ENCODE results near the gene CSNK2A1.
A peak's percentile ranks its signal among the peaks of the same experiment; 100 is the strongest.
"Not testable (repeated sequence)": the region's sequence is repeated elsewhere in the genome, so short reads cannot be mapped to it uniquely, and the experiment has no call there.

The CSNK2A1 gene

DNA sequence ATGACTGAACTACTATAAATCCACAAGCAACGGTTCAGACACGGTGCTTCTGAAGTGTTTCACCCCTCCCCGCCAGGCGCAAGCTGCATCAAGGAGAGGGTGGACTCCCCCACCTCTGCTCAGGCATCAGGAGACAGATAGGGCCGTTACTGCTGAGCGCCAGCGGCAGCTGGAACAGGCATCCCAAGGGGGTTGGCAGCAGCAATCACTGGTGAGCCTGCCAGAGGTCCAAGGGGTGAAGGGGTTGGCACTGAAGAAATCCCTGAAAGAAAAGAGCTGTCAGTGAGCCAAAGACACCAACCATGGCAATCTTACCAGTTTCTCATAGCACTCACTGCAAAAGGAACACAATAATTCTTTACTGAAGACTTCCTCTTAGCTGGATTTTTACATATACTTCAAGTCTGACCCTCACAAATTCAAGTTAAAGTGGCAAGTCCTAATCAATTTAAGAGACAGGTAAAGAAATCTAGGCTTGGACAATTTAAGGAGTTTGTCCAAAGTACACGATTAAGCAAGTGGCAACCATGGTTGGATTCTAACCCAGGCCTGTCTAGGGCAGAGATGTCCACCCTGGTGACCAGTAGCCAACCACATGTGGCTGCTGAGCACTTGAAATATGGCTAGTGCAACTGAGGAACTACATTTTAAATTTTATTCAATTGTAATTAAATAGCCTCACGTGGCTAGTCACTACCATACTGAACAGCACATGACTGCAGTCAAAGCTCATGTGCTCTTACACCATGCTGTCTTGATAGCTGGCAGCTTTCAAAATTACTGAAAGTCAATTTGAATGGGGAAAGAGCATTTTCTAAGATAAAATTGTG, 59.6 kb downstream of the CSNK2A1 start:
- DNase-seq (ENCODE audit: low spot score) = no peak

- DNase-seq (ENCODE audit: low spot score) = no peak
These were observed 62.4 kb downstream of the CSNK2A1 start for GRCh38 chr20:481167-481566.

DNA sequence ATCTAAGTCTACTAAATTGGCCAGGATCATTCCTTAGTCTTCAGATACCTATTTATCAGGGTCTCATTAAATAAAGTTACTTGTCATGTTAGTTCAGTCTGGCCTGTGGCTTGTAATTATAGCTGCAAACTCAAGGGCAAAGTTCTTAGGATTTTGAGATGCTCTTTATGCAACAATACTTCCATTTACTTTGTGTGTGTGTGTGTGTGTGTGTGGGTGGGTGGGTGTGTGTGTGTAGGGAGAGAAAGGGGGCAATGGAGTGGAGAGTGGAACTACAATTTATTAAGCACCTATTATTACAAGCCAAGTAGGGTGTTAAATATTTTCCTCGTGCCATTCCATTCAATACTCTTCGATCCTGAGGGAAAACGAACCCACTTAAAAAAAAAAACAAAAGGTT, 63.5 kb downstream of the CSNK2A1 start:
- DNase-seq (ENCODE audit: low spot score) = no peak

DNA sequence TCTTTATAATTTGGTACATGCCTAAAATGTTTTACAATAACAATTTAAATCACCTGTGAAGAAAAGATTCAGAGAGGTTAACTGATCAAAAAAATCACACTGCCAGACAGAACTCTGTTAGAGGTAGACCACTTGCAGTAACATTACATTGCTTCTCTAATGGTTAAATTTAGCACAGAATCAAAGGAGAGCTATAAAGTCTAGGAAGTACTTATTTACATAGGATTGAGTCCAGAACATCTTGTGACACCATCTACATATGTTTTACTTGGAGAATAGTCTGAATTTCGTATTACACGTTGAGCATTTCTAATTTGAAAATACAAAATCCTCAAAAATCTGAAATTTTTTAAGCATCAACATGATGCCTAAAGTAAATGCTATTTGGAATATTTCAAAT, 64.1 kb downstream of the CSNK2A1 start:
- DNase-seq (ENCODE audit: low spot score) = no peak

GRCh38 chr20:478949-479429, 64.6 kb downstream of the CSNK2A1 start:
- DNase-seq (ENCODE audit: low spot score) = peak; percentile 64

- peak; percentile 57 for DNase-seq (ENCODE audit: low spot score)
These were observed 65.3 kb downstream of the CSNK2A1 start for GRCh38 chr20:478010-478948.

- not testable (repeated sequence) for DNase-seq (ENCODE audit: low spot score)
These were observed 66.9 kb downstream of the CSNK2A1 start for GRCh38 chr20:476561-477249.

DNA sequence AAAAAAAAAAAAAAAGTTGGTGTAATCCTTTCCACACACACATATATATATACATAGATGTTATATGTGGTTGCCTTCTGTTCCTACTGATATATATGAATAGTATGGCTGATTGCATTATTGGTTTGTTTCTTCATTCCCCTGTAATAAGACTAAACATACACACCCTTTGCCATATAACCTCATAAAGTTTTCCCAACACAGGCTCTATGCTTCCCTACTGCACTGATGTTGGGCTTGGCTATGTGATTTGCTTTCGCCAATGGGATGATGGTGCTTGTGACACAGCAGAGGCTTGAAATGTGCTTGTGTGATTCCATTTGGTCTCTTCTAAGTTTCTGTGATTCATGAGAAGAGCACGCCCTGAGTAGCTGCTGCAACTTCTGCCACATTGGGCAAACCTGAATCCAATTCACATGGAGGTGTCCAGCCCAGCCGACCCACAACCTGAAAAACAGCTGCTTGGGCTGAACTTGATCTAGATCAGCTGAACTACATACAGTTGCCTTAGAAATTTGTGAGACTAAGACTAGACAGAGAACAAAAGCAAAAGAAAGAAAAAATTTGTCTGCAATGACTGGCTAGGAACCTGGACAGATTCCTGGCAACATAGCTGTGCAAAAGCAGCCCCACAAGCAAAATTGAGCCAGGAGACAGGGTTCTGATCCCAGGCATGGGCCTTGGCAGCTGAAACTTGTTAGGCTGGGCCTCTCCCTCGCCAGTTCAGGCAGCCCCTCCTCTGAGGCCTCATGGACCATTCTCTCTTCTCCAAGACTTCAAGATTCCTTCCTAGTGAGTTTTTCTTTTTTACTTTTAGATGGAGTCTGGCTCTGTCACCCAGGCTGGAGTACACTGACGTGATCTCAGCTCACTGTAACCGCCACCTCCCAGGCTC, 67.9 kb downstream of the CSNK2A1 start:
- no peak for DNase-seq (ENCODE audit: low spot score)

DNA sequence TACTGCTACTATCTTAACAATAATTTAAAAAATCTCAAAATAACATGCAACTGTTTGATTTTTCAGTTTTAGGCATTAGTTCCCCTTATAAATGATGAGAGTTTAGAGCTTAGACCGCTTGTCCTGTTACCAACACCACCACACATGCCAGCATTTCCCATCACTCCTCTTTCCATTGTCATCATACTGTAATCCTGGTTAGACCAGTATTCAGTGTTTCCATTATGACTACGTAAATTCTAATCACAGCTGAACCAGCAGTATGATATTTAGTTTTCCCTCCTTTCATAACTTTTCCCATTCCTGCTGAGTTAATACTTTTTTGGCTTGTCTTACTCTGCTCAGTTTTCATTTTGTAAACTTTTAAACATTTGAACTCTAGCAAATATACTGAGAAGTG, 69.0 kb downstream of the CSNK2A1 start:
- DNase-seq (ENCODE audit: low spot score) = no peak

- no peak for DNase-seq (ENCODE audit: low spot score)
These were observed 70.7 kb downstream of the CSNK2A1 start for GRCh38 chr20:472889-473292.

- no peak for DNase-seq (ENCODE audit: low spot score)
These were observed 71.3 kb downstream of the CSNK2A1 start for GRCh38 chr20:472137-472846.

DNA sequence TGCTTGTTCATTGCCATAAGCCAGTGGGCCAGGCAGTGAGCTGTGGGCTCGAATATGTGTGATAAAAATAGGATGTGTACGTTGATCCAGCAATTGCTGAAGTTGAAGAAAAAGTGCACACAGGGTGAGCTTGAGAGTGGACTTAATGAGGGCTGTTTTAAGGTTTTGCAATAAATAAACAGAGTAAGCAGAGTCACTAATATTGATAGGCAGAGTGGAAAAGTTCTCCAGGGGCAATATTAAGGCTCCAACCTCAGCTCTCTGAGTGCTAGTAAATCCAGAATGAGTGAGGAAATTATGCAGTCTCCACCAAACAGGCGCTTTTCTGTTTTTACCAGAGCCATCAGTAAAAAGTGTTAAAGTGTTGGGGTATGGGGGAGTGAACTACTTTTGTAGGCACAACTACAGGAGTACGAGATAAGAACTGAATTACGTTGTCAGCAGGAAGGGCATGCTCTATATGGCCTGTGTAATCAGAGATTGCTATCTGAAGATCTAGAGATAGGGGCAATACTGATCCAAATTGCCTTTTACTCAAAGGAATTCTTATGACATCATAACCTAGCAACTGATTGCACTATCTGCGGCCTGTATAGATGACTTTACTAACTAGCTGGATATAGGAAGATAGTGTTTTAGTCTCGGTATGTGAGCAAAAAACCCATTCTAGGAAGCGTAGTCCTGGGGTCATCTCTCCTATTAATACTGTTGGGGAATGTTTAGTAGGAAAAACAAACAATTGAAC, 73.7 kb downstream of the CSNK2A1 start:
- DNase-seq (ENCODE audit: low spot score) = no peak

GRCh38 chr20:467755-468154, 75.8 kb downstream of the CSNK2A1 start:
- no peak for DNase-seq (ENCODE audit: low spot score)

DNA sequence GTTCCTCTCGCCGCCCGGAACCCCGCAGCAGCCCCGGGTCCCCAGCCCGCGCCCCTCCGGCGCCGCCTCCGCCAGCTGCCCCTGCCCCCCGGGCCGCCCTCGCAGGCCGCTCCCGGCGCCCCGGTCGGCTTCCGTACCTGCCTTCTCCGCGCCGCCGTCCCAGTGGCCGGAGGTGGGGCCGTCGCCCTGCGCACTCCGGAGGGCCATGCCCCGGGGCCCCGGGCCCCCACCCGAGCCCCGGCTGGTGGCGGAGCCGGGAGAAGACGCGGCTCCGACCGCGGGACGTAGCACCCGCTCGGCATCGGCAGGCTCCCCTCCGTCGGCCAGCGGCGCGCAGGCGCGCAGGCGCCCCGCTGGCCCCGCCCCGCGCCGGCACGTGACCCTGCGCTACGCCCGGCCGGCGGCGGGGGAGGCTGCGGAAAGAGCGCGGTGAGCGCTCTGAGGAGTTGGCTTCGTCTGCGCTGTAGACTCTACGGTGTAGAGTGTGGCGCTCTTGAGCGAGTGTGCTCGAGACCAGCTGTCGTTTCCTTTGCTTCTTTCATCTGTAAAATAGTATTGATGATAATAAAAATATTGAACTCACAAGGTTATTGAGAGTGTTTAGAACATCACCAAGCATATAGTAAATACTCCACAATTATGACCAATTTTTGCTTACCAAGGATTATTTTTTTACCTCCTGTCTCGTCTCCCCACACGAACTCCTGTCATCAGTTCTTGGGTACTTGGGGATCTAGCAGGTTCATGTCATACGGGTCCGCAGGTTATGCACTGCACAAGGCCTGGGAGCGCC, 81.2 kb downstream of the CSNK2A1 start, which contains the start of gene TBC1D20:
Gene TBC1D20 (minus strand): TSS at position 335 of the 793 bp plus-strand sequence. CDS start 128 bp downstream, at position 207.
- peak; percentile 97 for DNase-seq (ENCODE audit: low spot score)

DNA sequence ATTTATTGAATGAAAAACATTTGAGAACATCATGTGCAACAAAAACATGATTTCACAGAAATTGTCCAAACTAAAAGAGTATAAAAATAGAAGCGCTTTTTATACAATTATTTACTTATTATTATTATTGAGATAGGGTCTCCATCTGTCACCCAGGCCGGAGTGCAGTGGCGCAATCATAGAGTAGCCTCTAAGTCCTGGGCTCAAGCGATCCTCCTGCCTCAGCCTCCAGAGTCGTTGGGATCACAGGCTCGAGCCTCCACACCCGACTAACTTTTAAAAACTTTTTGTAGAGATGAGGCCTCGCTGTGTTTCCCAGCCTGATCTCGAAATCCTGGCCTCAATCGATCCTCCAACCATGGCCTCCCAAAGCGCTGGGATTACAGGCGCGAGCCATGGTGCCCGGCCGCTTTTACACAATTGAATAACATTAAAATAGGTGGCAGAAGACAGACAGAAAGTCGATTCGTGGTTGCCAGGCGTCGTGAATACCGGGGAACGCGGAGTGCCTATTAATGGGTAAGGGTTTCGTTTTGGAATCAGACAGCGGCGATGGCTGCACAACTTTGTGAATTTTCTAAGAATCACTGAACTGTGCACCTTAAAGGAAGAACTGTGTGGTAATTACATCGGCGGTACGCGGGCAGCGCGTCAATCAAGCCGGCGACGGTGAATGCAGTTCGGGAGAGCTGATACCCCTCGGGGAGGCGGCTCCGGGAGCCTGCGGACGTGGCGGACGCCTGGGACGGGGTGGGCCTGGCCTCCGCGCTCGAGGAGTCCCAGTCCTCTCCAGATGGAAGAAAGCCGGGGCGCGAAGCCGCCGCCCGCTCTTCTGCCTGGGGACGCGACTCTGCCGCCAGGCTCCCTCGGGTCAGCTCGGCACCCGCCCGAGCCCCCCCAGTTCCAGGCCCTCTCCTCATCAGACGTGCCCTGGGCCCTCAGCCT, 82.1 kb downstream of the CSNK2A1 start:
- DNase-seq (ENCODE audit: low spot score) = peak; percentile 82

DNA sequence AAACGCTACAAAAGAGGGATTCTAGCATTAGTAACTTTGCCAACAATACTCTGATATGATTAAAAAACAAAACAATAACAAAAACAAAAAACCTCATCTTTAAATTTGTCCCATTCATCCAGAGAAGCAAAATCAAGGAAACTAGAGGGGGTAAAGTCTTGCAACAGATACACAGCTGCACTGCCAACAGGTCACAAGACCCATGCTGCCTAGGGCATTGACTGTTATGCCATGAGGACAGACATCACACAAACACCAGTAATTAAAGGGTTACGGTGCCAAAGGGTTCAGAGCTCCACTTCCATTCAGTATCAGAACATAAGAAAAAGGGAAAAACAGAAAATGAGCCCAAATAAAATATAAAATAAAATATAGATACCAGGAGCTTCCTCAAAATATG, 82.9 kb downstream of the CSNK2A1 start:
- DNase-seq (ENCODE audit: low spot score) = peak; percentile 52

- no peak for DNase-seq (ENCODE audit: low spot score)
These were observed 83.4 kb downstream of the CSNK2A1 start for GRCh38 chr20:460180-460579.

- no peak for DNase-seq (ENCODE audit: low spot score)
These were observed 84.8 kb downstream of the CSNK2A1 start for GRCh38 chr20:458776-459175.
